Measurements from ENCODE around the gene FHIT. TPM values are rescaled to one million over a fixed set of nuclear protein-coding genes. Genes with fewer than 3 reads are reported as not detected.

Gene FHIT
- total RNA-seq, 1 donor from 2014 or later: 20.2 TPM

DNA sequence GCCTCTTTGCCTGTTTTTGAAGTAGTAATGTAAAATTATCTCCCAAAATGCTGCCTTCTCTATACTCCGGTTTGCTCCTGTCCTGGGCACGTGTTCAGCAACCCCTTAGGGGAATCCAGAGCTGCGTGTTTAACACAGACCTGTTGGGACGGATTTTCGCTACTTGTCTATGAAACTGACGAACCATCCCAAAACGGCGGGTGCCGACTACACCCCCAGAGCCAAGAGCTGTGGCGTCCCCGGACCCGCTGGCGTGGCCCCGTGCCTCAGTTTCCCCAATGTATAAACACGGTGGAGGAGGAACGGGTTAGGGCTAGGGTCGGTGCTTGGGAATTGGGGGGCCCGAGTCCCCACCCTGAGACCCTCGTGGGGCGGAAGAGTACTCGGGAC lies 473 bp downstream of the FHIT start:
- TF ChIP-seq, protein P1, sequence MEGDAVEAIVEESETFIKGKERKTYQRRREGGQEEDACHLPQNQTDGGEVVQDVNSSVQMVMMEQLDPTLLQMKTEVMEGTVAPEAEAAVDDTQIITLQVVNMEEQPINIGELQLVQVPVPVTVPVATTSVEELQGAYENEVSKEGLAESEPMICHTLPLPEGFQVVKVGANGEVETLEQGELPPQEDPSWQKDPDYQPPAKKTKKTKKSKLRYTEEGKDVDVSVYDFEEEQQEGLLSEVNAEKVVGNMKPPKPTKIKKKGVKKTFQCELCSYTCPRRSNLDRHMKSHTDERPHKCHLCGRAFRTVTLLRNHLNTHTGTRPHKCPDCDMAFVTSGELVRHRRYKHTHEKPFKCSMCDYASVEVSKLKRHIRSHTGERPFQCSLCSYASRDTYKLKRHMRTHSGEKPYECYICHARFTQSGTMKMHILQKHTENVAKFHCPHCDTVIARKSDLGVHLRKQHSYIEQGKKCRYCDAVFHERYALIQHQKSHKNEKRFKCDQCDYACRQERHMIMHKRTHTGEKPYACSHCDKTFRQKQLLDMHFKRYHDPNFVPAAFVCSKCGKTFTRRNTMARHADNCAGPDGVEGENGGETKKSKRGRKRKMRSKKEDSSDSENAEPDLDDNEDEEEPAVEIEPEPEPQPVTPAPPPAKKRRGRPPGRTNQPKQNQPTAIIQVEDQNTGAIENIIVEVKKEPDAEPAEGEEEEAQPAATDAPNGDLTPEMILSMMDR (IDR thresholded peaks at IDR 0.05; ENCODE audit: unreplicated experiment): no peak
- Mint-ChIP-seq H3K9me3 (ENCODE audit: unreplicated experiment) (no peaks in the 10 kb centered on the region), H3K4me1 (ENCODE audit: unreplicated experiment) (peaks cover 27% of the 10 kb centered on the region), H3K27me3 (ENCODE audit: unreplicated experiment) (peaks cover 2% of the 10 kb centered on the region), H3K36me3 (ENCODE audit: low read depth, unreplicated experiment) (no peaks in the 10 kb centered on the region), H3K4me3 (ENCODE audit: unreplicated experiment) (peak overlapping the region; percentile 52), H3K27ac (ENCODE audit: unreplicated experiment) (peak overlapping the region; percentile 15)
- no peak for DNase-seq (ENCODE audit: low spot score)

DNA sequence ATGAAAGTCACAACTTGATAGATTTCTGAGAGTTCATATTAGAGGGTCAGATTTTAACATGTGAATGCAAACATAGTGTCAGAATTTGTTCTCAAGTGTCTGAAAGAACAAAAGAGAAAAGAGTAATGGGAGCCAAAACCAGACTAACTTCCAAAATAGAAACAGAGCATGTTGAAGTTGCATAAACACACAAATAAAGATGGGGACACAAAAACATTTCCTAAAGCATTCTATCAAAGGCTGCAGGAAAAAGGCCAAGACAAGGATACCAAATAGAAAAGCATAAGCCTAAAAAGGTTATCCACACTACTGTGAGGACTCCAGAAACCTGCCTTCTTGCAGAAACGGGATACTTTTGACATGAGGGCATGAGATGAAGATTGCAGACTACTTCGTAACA lies 2.8 kb downstream of the FHIT start:
- H3K4me1 Mint-ChIP-seq (ENCODE audit: unreplicated experiment): peaks cover 46% of the 10 kb centered on the region
- peaks cover 2% of the 10 kb centered on the region for H3K27me3 Mint-ChIP-seq (ENCODE audit: unreplicated experiment)
- no peaks in the 10 kb centered on the region for H3K36me3 Mint-ChIP-seq (ENCODE audit: low read depth, unreplicated experiment)
- H3K27ac Mint-ChIP-seq (ENCODE audit: unreplicated experiment): no peak overlapping the region
- no peak overlapping the region for H3K4me3 Mint-ChIP-seq (ENCODE audit: unreplicated experiment)
- no peaks in the 10 kb centered on the region for H3K9me3 Mint-ChIP-seq (ENCODE audit: unreplicated experiment)
- no peak for DNase-seq (ENCODE audit: low spot score)
- TF ChIP-seq, protein P1 (IDR thresholded peaks at IDR 0.05; ENCODE audit: unreplicated experiment): no peak

DNA sequence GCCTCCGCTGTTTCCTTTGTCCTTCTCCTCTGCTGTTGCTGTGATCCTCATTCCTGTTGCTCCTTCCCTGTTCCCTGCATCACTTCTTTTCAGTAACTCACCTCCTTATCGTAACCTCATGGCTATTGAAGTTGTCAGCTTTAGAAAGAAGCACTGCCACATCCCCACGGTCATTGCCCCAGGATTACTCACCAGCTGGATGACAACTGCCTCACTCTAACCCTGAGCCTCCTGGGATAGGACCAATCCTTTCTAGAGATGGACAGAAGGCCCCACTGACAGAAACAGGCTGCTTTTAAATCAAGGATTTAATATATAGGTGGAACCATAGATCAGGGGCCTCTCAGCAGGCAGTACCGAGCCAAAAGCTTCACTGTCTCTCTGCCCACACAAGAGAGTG lies 4.1 kb downstream of the FHIT start:
- Mint-ChIP-seq H3K4me1 (ENCODE audit: unreplicated experiment) (peaks cover 49% of the 10 kb centered on the region), H3K36me3 (ENCODE audit: low read depth, unreplicated experiment) (no peaks in the 10 kb centered on the region), H3K27ac (ENCODE audit: unreplicated experiment) (no peak overlapping the region), H3K4me3 (ENCODE audit: unreplicated experiment) (no peak overlapping the region), H3K27me3 (ENCODE audit: unreplicated experiment) (peaks cover 2% of the 10 kb centered on the region), H3K9me3 (ENCODE audit: unreplicated experiment) (no peaks in the 10 kb centered on the region)
- no peak for DNase-seq (ENCODE audit: low spot score)
- TF ChIP-seq, protein P1 (IDR thresholded peaks at IDR 0.05; ENCODE audit: unreplicated experiment): no peak

DNA sequence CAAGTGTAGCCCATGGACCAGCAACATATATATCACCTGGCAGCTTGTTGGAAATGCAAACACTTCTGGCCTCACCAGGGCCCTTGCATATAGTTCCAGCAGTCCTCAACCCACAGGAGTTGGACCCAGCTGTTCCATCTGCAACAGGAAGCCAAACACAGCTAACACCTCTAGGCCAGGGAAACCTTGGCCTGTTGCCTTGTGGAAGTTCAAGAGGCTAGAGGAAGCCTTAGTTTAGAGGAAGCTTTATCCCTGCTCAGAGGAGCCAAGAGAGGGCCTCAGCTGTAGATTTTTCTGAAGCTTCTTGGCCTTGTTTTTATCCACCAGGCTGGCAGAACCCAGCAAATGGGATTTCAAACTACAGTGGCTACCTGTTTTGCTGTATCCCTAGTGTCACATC lies 11.4 kb downstream of the FHIT start:
- H3K4me1 Mint-ChIP-seq (ENCODE audit: unreplicated experiment): peaks cover 28% of the 10 kb centered on the region
- no peak for DNase-seq (ENCODE audit: low spot score)
- no peaks in the 10 kb centered on the region for H3K36me3 Mint-ChIP-seq (ENCODE audit: low read depth, unreplicated experiment)
- peaks cover 1% of the 10 kb centered on the region for H3K27me3 Mint-ChIP-seq (ENCODE audit: unreplicated experiment)
- TF ChIP-seq, protein P1 (IDR thresholded peaks at IDR 0.05; ENCODE audit: unreplicated experiment): no peak
- no peaks in the 10 kb centered on the region for H3K9me3 Mint-ChIP-seq (ENCODE audit: unreplicated experiment)
- no peak overlapping the region for H3K27ac Mint-ChIP-seq (ENCODE audit: unreplicated experiment)
- no peak overlapping the region for H3K4me3 Mint-ChIP-seq (ENCODE audit: unreplicated experiment)

DNA sequence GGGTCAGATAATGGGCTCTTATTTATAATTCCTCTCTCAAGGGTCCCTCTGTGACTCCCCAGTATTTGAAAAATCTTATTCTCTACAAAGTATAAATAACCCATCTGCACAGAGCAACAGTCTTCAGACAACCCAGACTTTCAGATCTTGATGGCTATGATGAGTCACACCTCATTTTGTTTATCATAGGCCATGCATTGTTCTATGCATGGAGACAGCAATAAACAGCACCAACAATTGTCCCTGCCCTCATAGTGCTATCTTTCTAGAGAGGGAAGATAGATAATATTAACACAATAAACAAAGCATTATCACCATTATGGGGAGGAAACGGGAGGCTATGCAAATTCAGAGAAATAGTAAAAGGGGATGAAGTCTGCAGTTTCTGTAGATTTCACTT lies 13.4 kb downstream of the FHIT start:
- Mint-ChIP-seq H3K27me3 (ENCODE audit: unreplicated experiment) (peaks cover 1% of the 10 kb centered on the region), H3K36me3 (ENCODE audit: low read depth, unreplicated experiment) (no peaks in the 10 kb centered on the region), H3K9me3 (ENCODE audit: unreplicated experiment) (no peaks in the 10 kb centered on the region), H3K27ac (ENCODE audit: unreplicated experiment) (no peak overlapping the region), H3K4me1 (ENCODE audit: unreplicated experiment) (peaks cover 8% of the 10 kb centered on the region), H3K4me3 (ENCODE audit: unreplicated experiment) (no peak overlapping the region)
- TF ChIP-seq, protein P1 (IDR thresholded peaks at IDR 0.05; ENCODE audit: unreplicated experiment): no peak
- DNase-seq (ENCODE audit: low spot score): no peak
